PC-3 (cell line): ENCODE results near the gene PARVA.

Experiments used
- CTCF ChIP-seq: fragments of 300-600 bp; sonication (generic); conservative IDR thresholded peaks from 2 replicates; pipeline ENCODE4 v1.5.1; 2017; ENCODE audit warnings: antibody characterized with exemption, low read depth, mild to moderate bottlenecking, low read length
- EZH2phosphoT487 ChIP-seq: fragments of 300-600 bp; sonication (generic); IDR thresholded peaks from 2 replicates; pipeline ENCODE4 v1.6.1; 2018; ENCODE audit warnings: mild to moderate bottlenecking, antibody characterized with exemption, low read length, borderline replicate concordance

- no peak for TF ChIP-seq EZH2phosphoT487
- no peak for TF ChIP-seq CTCF
Measured at GRCh38 chr11:12390687-12391110, 13.3 kb downstream of the PARVA start.
